SK-N-MC (cell line): ENCODE data around the gene S100A4.

Experiments used
- EZH2 ChIP-seq: fragments of 200-600 bp; sonication (generic); IDR thresholded peaks from one replicate; pipeline ENCODE4 v1.6.1; 2017; ENCODE audit warnings: antibody characterized with exemption
- POLR2AphosphoS5 ChIP-seq: IDR thresholded peaks from 2 replicates; pipeline ENCODE4 v1.6.1; 2012; ENCODE audit warnings: mild to moderate bottlenecking, low read depth, low read length, borderline replicate concordance

- TF ChIP-seq POLR2AphosphoS5 (no peak), EZH2 (no peak)
These were observed 22.9 kb upstream of the S100A4 start for GRCh38 chr1:153568367-153569099.
